Activated naive CD8-positive, alpha-beta T cell treated with anti-CD3 and anti-CD28 coated beads, Interleukin-2, amount 50 U/mL, for 24 hours (primary cell): Measurements from ENCODE around the gene JAK1.
A peak's percentile ranks its signal among the peaks of the same experiment; 100 is the strongest.
"Not testable (repeated sequence)": the region's sequence is repeated elsewhere in the genome, so short reads cannot be mapped to it uniquely, and the experiment has no call there.

ENCODE experiments used
- ATAC-seq: fragments of 150-1000 bp; cut with Tn5 transposase; one replicate; pipeline ENCODE4 v1.10.0; 2021
- DNase-seq: peaks from one replicate; pipeline ENCODE4 v3.0.0; 2021
- H3K27ac Mint-ChIP-seq: one replicate; pipeline ENCODE4 v1.8.0; 2021; ENCODE audit warnings: mild to moderate bottlenecking, mixed read lengths
- H3K27me3 Mint-ChIP-seq: one replicate; pipeline ENCODE4 v1.8.0; 2021; ENCODE audit warnings: mixed read lengths
- H3K36me3 Mint-ChIP-seq: one replicate; pipeline ENCODE4 v1.8.0; 2021; ENCODE audit warnings: low read depth, mixed read lengths
- H3K4me1 Mint-ChIP-seq: one replicate; pipeline ENCODE4 v1.8.0; 2021; ENCODE audit warnings: mixed read lengths
- H3K4me3 Mint-ChIP-seq: one replicate; pipeline ENCODE4 v1.8.0; 2021; ENCODE audit warnings: mild to moderate bottlenecking, moderate library complexity, mixed read lengths
- H3K9me3 Mint-ChIP-seq: one replicate; pipeline ENCODE4 v1.8.0; 2021; ENCODE audit warnings: mixed read lengths

JAK1 gene

GRCh38 chr1:64930640-64931039 lies 35.7 kb downstream of the JAK1 start:
- peaks cover 19% of the 10 kb centered on the region for H3K36me3 Mint-ChIP-seq
- peaks cover 13% of the 10 kb centered on the region for H3K9me3 Mint-ChIP-seq
- H3K4me3 Mint-ChIP-seq, DNase-seq, H3K27me3 Mint-ChIP-seq, ATAC-seq, H3K27ac Mint-ChIP-seq: not testable (repeated sequence)
- H3K4me1 Mint-ChIP-seq = peaks cover 82% of the 10 kb centered on the region

GRCh38 chr1:64929221-64929620 lies 37.1 kb downstream of the JAK1 start:
- H3K36me3 Mint-ChIP-seq = peaks cover 20% of the 10 kb centered on the region
- no peaks in the 10 kb centered on the region for H3K27me3 Mint-ChIP-seq
- no peak overlapping the region for H3K27ac Mint-ChIP-seq
- no peak for ATAC-seq
- H3K4me1 Mint-ChIP-seq = peaks cover 84% of the 10 kb centered on the region
- no peak overlapping the region for H3K4me3 Mint-ChIP-seq
- H3K9me3 Mint-ChIP-seq = peaks cover 13% of the 10 kb centered on the region
- DNase-seq = no peak

GRCh38 chr1:64928325-64928724 lies 38.0 kb downstream of the JAK1 start:
- Mint-ChIP-seq H3K27me3 (no peaks in the 10 kb centered on the region), H3K4me1 (peaks cover 84% of the 10 kb centered on the region), H3K36me3 (peaks cover 20% of the 10 kb centered on the region), H3K4me3 (no peak overlapping the region), H3K9me3 (peaks cover 13% of the 10 kb centered on the region), H3K27ac (no peak overlapping the region)
- DNase-seq (no peak), ATAC-seq (no peak)

GRCh38 chr1:64925594-64925993 lies 40.8 kb downstream of the JAK1 start:
- no peak overlapping the region for H3K27ac Mint-ChIP-seq
- H3K4me1 Mint-ChIP-seq = peaks cover 99% of the 10 kb centered on the region
- H3K27me3 Mint-ChIP-seq = no peaks in the 10 kb centered on the region
- no peak for DNase-seq
- ATAC-seq = no peak
- peaks cover 11% of the 10 kb centered on the region for H3K9me3 Mint-ChIP-seq
- peaks cover 15% of the 10 kb centered on the region for H3K36me3 Mint-ChIP-seq
- no peak overlapping the region for H3K4me3 Mint-ChIP-seq

GRCh38 chr1:64923294-64923718 lies 43.0 kb downstream of the JAK1 start:
- Mint-ChIP-seq H3K4me1 (peaks cover 97% of the 10 kb centered on the region), H3K4me3 (peak overlapping the region; percentile 49), H3K27ac (peak overlapping the region; percentile 93), H3K36me3 (peaks cover 7% of the 10 kb centered on the region), H3K9me3 (no peaks in the 10 kb centered on the region), H3K27me3 (no peaks in the 10 kb centered on the region)
- peak; percentile 33 for DNase-seq
- ATAC-seq = peak; percentile 66

- no peak for DNase-seq
- no peaks in the 10 kb centered on the region for H3K27me3 Mint-ChIP-seq
- no peaks in the 10 kb centered on the region for H3K9me3 Mint-ChIP-seq
- ATAC-seq = peak; percentile 64
- peaks cover 97% of the 10 kb centered on the region for H3K4me1 Mint-ChIP-seq
- H3K4me3 Mint-ChIP-seq = peak overlapping the region; percentile 36
- peak overlapping the region; percentile 93 for H3K27ac Mint-ChIP-seq
- H3K36me3 Mint-ChIP-seq = peaks cover 7% of the 10 kb centered on the region
These were observed 44.0 kb downstream of the JAK1 start for GRCh38 chr1:64922336-64922735.

GRCh38 chr1:64921771-64922170 lies 44.6 kb downstream of the JAK1 start:
- no peak for ATAC-seq
- no peak for DNase-seq
- Mint-ChIP-seq H3K27ac (peak overlapping the region; percentile 93), H3K36me3 (peaks cover 7% of the 10 kb centered on the region), H3K9me3 (no peaks in the 10 kb centered on the region), H3K27me3 (no peaks in the 10 kb centered on the region), H3K4me3 (peak overlapping the region; percentile 36), H3K4me1 (peaks cover 97% of the 10 kb centered on the region)

- H3K9me3 Mint-ChIP-seq = no peaks in the 10 kb centered on the region
These were observed 45.3 kb downstream of the JAK1 start for GRCh38 chr1:64920941-64921589.

GRCh38 chr1:64919120-64919519 lies 47.2 kb downstream of the JAK1 start:
- not testable (repeated sequence) for H3K9me3 Mint-ChIP-seq, ATAC-seq, H3K27ac Mint-ChIP-seq, H3K27me3 Mint-ChIP-seq, H3K4me3 Mint-ChIP-seq, DNase-seq, H3K36me3 Mint-ChIP-seq
- H3K4me1 Mint-ChIP-seq = peaks cover 94% of the 10 kb centered on the region

More at GRCh38 chr1:64920941-64921589, 45.3 kb downstream of the JAK1 start:
- ATAC-seq (peak; percentile 41), DNase-seq (no peak)
- Mint-ChIP-seq H3K27me3 (no peaks in the 10 kb centered on the region), H3K27ac (peak overlapping the region; percentile 93), H3K4me1 (peaks cover 97% of the 10 kb centered on the region), H3K4me3 (peak overlapping the region; percentile 13), H3K36me3 (peaks cover 4% of the 10 kb centered on the region)

- Mint-ChIP-seq H3K4me3 (no peak overlapping the region), H3K4me1 (peaks cover 92% of the 10 kb centered on the region), H3K36me3 (peaks cover 2% of the 10 kb centered on the region), H3K9me3 (no peaks in the 10 kb centered on the region), H3K27me3 (no peaks in the 10 kb centered on the region), H3K27ac (peak overlapping the region; percentile 65)
- DNase-seq (no peak), ATAC-seq (no peak)
These were observed 48.4 kb downstream of the JAK1 start for GRCh38 chr1:64917907-64918306.

GRCh38 chr1:64917328-64917861 lies 49.0 kb downstream of the JAK1 start:
- Mint-ChIP-seq H3K4me1 (peaks cover 92% of the 10 kb centered on the region), H3K4me3 (no peak overlapping the region), H3K9me3 (no peaks in the 10 kb centered on the region), H3K27ac (peak overlapping the region; percentile 65), H3K36me3 (peaks cover 2% of the 10 kb centered on the region), H3K27me3 (no peaks in the 10 kb centered on the region)
- DNase-seq = no peak
- no peak for ATAC-seq

GRCh38 chr1:64915381-64916274 lies 50.7 kb downstream of the JAK1 start:
- Mint-ChIP-seq H3K4me1 (peaks cover 92% of the 10 kb centered on the region), H3K27me3 (no peaks in the 10 kb centered on the region), H3K36me3 (peaks cover 2% of the 10 kb centered on the region), H3K4me3 (no peak overlapping the region), H3K9me3 (no peaks in the 10 kb centered on the region), H3K27ac (peak overlapping the region; percentile 4)
- DNase-seq (no peak), ATAC-seq (no peak)

GRCh38 chr1:64913361-64914015 lies 52.9 kb downstream of the JAK1 start:
- DNase-seq (no peak), ATAC-seq (no peak)
- Mint-ChIP-seq H3K36me3 (no peaks in the 10 kb centered on the region), H3K27ac (no peak overlapping the region), H3K27me3 (no peaks in the 10 kb centered on the region), H3K4me3 (no peak overlapping the region), H3K9me3 (no peaks in the 10 kb centered on the region), H3K4me1 (peaks cover 90% of the 10 kb centered on the region)

GRCh38 chr1:64912191-64912590 lies 54.2 kb downstream of the JAK1 start:
- Mint-ChIP-seq H3K27ac (peak overlapping the region; percentile 74), H3K4me3 (peak overlapping the region; percentile 2), H3K27me3 (no peaks in the 10 kb centered on the region), H3K4me1 (peaks cover 89% of the 10 kb centered on the region), H3K36me3 (no peaks in the 10 kb centered on the region), H3K9me3 (no peaks in the 10 kb centered on the region)
- DNase-seq (no peak), ATAC-seq (peak; percentile 98)
